NCI-H1105 treated with DMSO at 0.1 percent for 48 hours (cell line): ENCODE results near the gene SEC31A.
"Not testable (repeated sequence)": the region's sequence is repeated elsewhere in the genome, so short reads cannot be mapped to it uniquely, and the experiment has no call there.

Source experiments
- DNase-seq: peaks from one replicate; lab custom pipeline; 2025; lab: John Stamatoyannopoulos, UW

The SEC31A gene

GRCh38 chr4:82892467-82892802 is 1.5 kb upstream of the SEC31A start:
- DNase-seq, result no peak

GRCh38 chr4:82891707-82892466 is 934 bp upstream of the SEC31A start:
- no peak for DNase-seq

GRCh38 chr4:82890528-82890900 is 439 bp downstream of the SEC31A start:
- DNase-seq, result no peak

- DNase-seq, result no peak
Measured at GRCh38 chr4:82889287-82889686, 1.7 kb downstream of the SEC31A start.

GRCh38 chr4:82886147-82886942 is 4.6 kb downstream of the SEC31A start:
- no peak for DNase-seq

GRCh38 chr4:82885410-82885809 is 5.5 kb downstream of the SEC31A start:
- DNase-seq, result no peak

- no peak for DNase-seq
Measured at GRCh38 chr4:82868572-82868971, 22.4 kb downstream of the SEC31A start.

GRCh38 chr4:82866706-82867385 is 24.1 kb downstream of the SEC31A start:
- no peak for DNase-seq

GRCh38 chr4:82866033-82866432 is 24.9 kb downstream of the SEC31A start:
- DNase-seq, result not testable (repeated sequence)

GRCh38 chr4:82865592-82865991 is 25.4 kb downstream of the SEC31A start:
- no peak for DNase-seq

- DNase-seq, result no peak
Measured at GRCh38 chr4:82864336-82864979, 26.5 kb downstream of the SEC31A start.

GRCh38 chr4:82861529-82861928 is 29.4 kb downstream of the SEC31A start:
- no peak for DNase-seq

- DNase-seq, result not testable (repeated sequence)
Measured at GRCh38 chr4:82860487-82860886, 30.5 kb downstream of the SEC31A start.

GRCh38 chr4:82852751-82853285 is 38.1 kb downstream of the SEC31A start:
- no peak for DNase-seq

GRCh38 chr4:82851885-82852750 is 38.8 kb downstream of the SEC31A start:
- DNase-seq, result no peak

- DNase-seq, result no peak
Measured at GRCh38 chr4:82851318-82851717, 39.6 kb downstream of the SEC31A start.

- DNase-seq, result no peak
Measured at GRCh38 chr4:82850684-82851083, 40.3 kb downstream of the SEC31A start.

GRCh38 chr4:82848706-82849105 is 42.2 kb downstream of the SEC31A start:
- no peak for DNase-seq

- no peak for DNase-seq
Measured at GRCh38 chr4:82842593-82842992, 48.4 kb downstream of the SEC31A start.

- DNase-seq, result no peak
Measured at GRCh38 chr4:82839624-82840023, 51.3 kb downstream of the SEC31A start.

- no peak for DNase-seq
Measured at GRCh38 chr4:82833696-82834313, 57.1 kb downstream of the SEC31A start.
